HEK293 (cell line): ENCODE data around the gene CCNL1.
A peak's percentile ranks its signal among the peaks of the same experiment; 100 is the strongest.
"Not testable (repeated sequence)": the region's sequence is repeated elsewhere in the genome, so short reads cannot be mapped to it uniquely, and the experiment has no call there.

ENCODE experiments used
- CTCF ChIA-PET: fragments of 350-600 bp; formaldehyde crosslinking; extraction: SDS; loops from one replicate; lab custom pipeline; 2021; ENCODE audit warnings: antibody characterized with exemption; lab: Yijun Ruan, JAX
- POLR2A ChIA-PET: fragments of 300-600 bp; formaldehyde crosslinking; extraction: SDS; loops from one replicate; lab custom pipeline; 2020; ENCODE audit warnings: antibody characterized with exemption, inconsistent platforms; lab: Yijun Ruan, JAX
- H3K27ac ChIP-seq: fragments of 200-500 bp; sonication (Bioruptor generic); 2 replicates; pipeline ENCODE4 v1.5.1; 2014; ENCODE audit warnings: low read depth, low read length, control low read depth, inconsistent platforms; ENCODE audit errors: extremely low read depth
- H3K36me3 ChIP-seq, 2 experiments: fragments of 200-500 bp in 1 of 2; sonication (Bioruptor generic) in 1 of 2; 1 replicate in 1 of 2; 2 replicates in 1 of 2; pipeline ENCODE4 v1.5.1; 2014 to 2017; ENCODE audit warnings: inconsistent platforms in 2 of 2, low read length in 2 of 2; ENCODE audit not compliant: control insufficient read depth in 2 of 2, insufficient read depth in 1 of 2
- H3K4me1 ChIP-seq: fragments of 200-500 bp; sonication (Bioruptor generic); 2 replicates; pipeline ENCODE4 v1.5.1; 2014; ENCODE audit warnings: mild to moderate bottlenecking, low read length, inconsistent platforms; ENCODE audit not compliant: control insufficient read depth, insufficient read depth
- H3K4me3 ChIP-seq: 2 replicates; pipeline ENCODE4 v1.5.1; 2011; ENCODE audit warnings: low read depth, mild to moderate bottlenecking, control low read depth, low read length, moderate library complexity
- H3K9me3 ChIP-seq: fragments of 200-500 bp; sonication (Bioruptor generic); 2 replicates; pipeline ENCODE4 v1.5.1; 2014; ENCODE audit warnings: low read depth, low read length, inconsistent platforms; ENCODE audit not compliant: control insufficient read depth, insufficient read depth
- BCL11B ChIP-seq: fragments of 450-650 bp; formaldehyde crosslinking; IDR thresholded peaks from 2 replicates; pipeline ENCODE4 v1.5.1; 2016; ENCODE audit warnings: low read depth, missing biosample characterization, missing genetic modification characterization
- ELK4 ChIP-seq: IDR thresholded peaks from 2 replicates; pipeline ENCODE4 v1.6.1; 2011; ENCODE audit warnings: mild to moderate bottlenecking, low read depth, low read length, borderline replicate concordance
- GLIS2 ChIP-seq: fragments of 450-650 bp; formaldehyde crosslinking; IDR thresholded peaks from 2 replicates; pipeline ENCODE4 v1.5.1; 2016; ENCODE audit warnings: missing biosample characterization, missing genetic modification characterization
- KLF7 ChIP-seq: fragments of 450-650 bp; formaldehyde crosslinking; IDR thresholded peaks from 2 replicates; pipeline ENCODE4 v1.5.1; 2016; ENCODE audit warnings: missing biosample characterization, missing genetic modification characterization, borderline replicate concordance
- PBX3 ChIP-seq: sonication (generic); formaldehyde crosslinking; IDR thresholded peaks from 2 replicates; pipeline ENCODE4 v1.8.1; 2022; ENCODE audit warnings: mild to moderate bottlenecking, moderate library complexity, missing genetic modification reagents
- REPIN1 ChIP-seq: fragments of 450-650 bp; formaldehyde crosslinking; IDR thresholded peaks from 2 replicates; pipeline ENCODE4 v1.5.1; 2017; ENCODE audit warnings: missing biosample characterization, missing genetic modification characterization, low read depth
- REST ChIP-seq: fragments of 450-650 bp; formaldehyde crosslinking; IDR thresholded peaks from 2 replicates; pipeline ENCODE4 v1.5.1; 2016; ENCODE audit warnings: missing biosample characterization, missing genetic modification characterization
- ZBTB17 ChIP-seq: fragments of 450-650 bp; formaldehyde crosslinking; IDR thresholded peaks from 2 replicates; pipeline ENCODE4 v1.5.1; 2016; ENCODE audit warnings: missing biosample characterization, missing genetic modification characterization
- ZBTB21 ChIP-seq: fragments of 450-650 bp; formaldehyde crosslinking; IDR thresholded peaks from 2 replicates; pipeline ENCODE4 v1.5.1; 2017; ENCODE audit warnings: missing biosample characterization, missing genetic modification characterization
- ZNF114 ChIP-seq: fragments of 450-650 bp; formaldehyde crosslinking; IDR thresholded peaks from 2 replicates; pipeline ENCODE4 v1.5.0; 2017; ENCODE audit warnings: missing biosample characterization, missing genetic modification characterization
- ZNF146 ChIP-seq: fragments of 450-650 bp; formaldehyde crosslinking; IDR thresholded peaks from 2 replicates; pipeline ENCODE4 v1.5.1; 2016; ENCODE audit warnings: missing biosample characterization, missing genetic modification characterization
- ZNF155 ChIP-seq: fragments of 450-650 bp; formaldehyde crosslinking; IDR thresholded peaks from 2 replicates; pipeline ENCODE4 v1.5.1; 2016; ENCODE audit warnings: missing biosample characterization, missing genetic modification characterization
- ZNF175 ChIP-seq: fragments of 450-650 bp; formaldehyde crosslinking; IDR thresholded peaks from 2 replicates; pipeline ENCODE4 v1.5.1; 2016; ENCODE audit warnings: missing biosample characterization, missing genetic modification characterization
- ZNF184 ChIP-seq: fragments of 450-650 bp; IDR thresholded peaks from 2 replicates; pipeline ENCODE4 v1.5.1; 2018; ENCODE audit warnings: missing biosample characterization, mild to moderate bottlenecking, missing genetic modification characterization
- ZNF214 ChIP-seq: fragments of 450-650 bp; formaldehyde crosslinking; IDR thresholded peaks from 2 replicates; pipeline ENCODE4 v1.5.1; 2017; ENCODE audit warnings: missing biosample characterization, mild to moderate bottlenecking, missing genetic modification characterization, borderline replicate concordance
- ZNF221 ChIP-seq: fragments of 450-650 bp; formaldehyde crosslinking; IDR thresholded peaks from 2 replicates; pipeline ENCODE4 v1.5.1; 2017; ENCODE audit warnings: missing biosample characterization, missing genetic modification characterization, borderline replicate concordance
- ZNF354C ChIP-seq: fragments of 450-650 bp; formaldehyde crosslinking; IDR thresholded peaks from 2 replicates; pipeline ENCODE4 v1.5.1; 2016; ENCODE audit warnings: missing biosample characterization, missing genetic modification characterization, low read depth, borderline replicate concordance
- ZNF391 ChIP-seq: fragments of 450-650 bp; formaldehyde crosslinking; IDR thresholded peaks from 2 replicates; pipeline ENCODE4 v1.5.1; 2016; ENCODE audit warnings: low read depth, missing biosample characterization, missing genetic modification characterization, borderline replicate concordance
- ZNF473 ChIP-seq: fragments of 450-650 bp; formaldehyde crosslinking; IDR thresholded peaks from 2 replicates; pipeline ENCODE4 v1.5.1; 2017; ENCODE audit warnings: missing biosample characterization, missing genetic modification characterization
- ZNF529 ChIP-seq: fragments of 450-650 bp; formaldehyde crosslinking; IDR thresholded peaks from 2 replicates; pipeline ENCODE4 v1.5.1; 2017; ENCODE audit warnings: missing genetic modification characterization, missing biosample characterization; ENCODE audit not compliant: insufficient replicate concordance
- ZNF560 ChIP-seq: fragments of 450-650 bp; formaldehyde crosslinking; IDR thresholded peaks from 2 replicates; pipeline ENCODE4 v1.5.1; 2017; ENCODE audit warnings: missing biosample characterization, missing genetic modification characterization, borderline replicate concordance
- ZNF664 ChIP-seq: fragments of 450-650 bp; formaldehyde crosslinking; IDR thresholded peaks from 2 replicates; pipeline ENCODE4 v1.5.1; 2016; ENCODE audit warnings: missing biosample characterization, missing genetic modification characterization
- ZSCAN16 ChIP-seq: fragments of 450-650 bp; formaldehyde crosslinking; IDR thresholded peaks from 2 replicates; pipeline ENCODE4 v1.5.1; 2016; ENCODE audit warnings: missing biosample characterization, missing genetic modification characterization
- ZSCAN23 ChIP-seq: fragments of 450-650 bp; formaldehyde crosslinking; IDR thresholded peaks from 2 replicates; pipeline ENCODE4 v1.5.1; 2016; ENCODE audit warnings: missing biosample characterization, missing genetic modification characterization
- ZXDB ChIP-seq: fragments of 450-650 bp; formaldehyde crosslinking; IDR thresholded peaks from 2 replicates; pipeline ENCODE4 v1.5.1; 2016; ENCODE audit warnings: missing biosample characterization, missing genetic modification characterization

Gene CCNL1

GRCh38 chr3:157103280-157103679 is 56.7 kb downstream of the CCNL1 start:
- H3K27ac ChIP-seq: no peak overlapping the region
- TF ChIP-seq ZNF221 (tag by site-specific recombination) (no peak), REPIN1 (no peak), ELK4 (no peak), ZNF155 (tag by site-specific recombination) (no peak), BCL11B (tag by site-specific recombination) (no peak), ZNF354C (tag by site-specific recombination) (no peak), ZNF529 (tag by site-specific recombination) (no peak), GLIS2 (tag by site-specific recombination) (no peak), ZBTB21 (tag by site-specific recombination) (no peak), ZSCAN16 (tag by site-specific recombination) (no peak), PBX3 (CRISPR knock-in tag) (no peak), ZNF214 (tag by site-specific recombination) (no peak), ZNF175 (tag by site-specific recombination) (no peak), ZNF391 (no peak), ZNF473 (tag by site-specific recombination) (no peak), KLF7 (no peak), ZNF184 (no peak), ZNF664 (tag by site-specific recombination) (no peak), ZSCAN23 (tag by site-specific recombination) (no peak)
- TF ChIP-seq, all 188 proteins: peak for 0
- H3K9me3 ChIP-seq: no peaks in the 10 kb centered on the region
- no peaks in the 10 kb centered on the region for H3K36me3 ChIP-seq
- no peaks in the 10 kb centered on the region for H3K4me1 ChIP-seq
- ChIA-PET CTCF (no interaction called here), POLR2A (no interaction called here)
- no peak overlapping the region for H3K4me3 ChIP-seq

- POLR2A ChIA-PET: interaction anchor here (0.6 kb wide), 1 partner anchor 8 kb away, joined by 3 read pairs; no protein-coding TSS in a partner anchor
- H3K4me3 ChIP-seq: not testable (repeated sequence)
These were observed 57.4 kb downstream of the CCNL1 start for GRCh38 chr3:157102595-157102994.

GRCh38 chr3:157102098-157102497 is 57.8 kb downstream of the CCNL1 start:
- Histone ChIP-seq H3K9me3 (no peaks in the 10 kb centered on the region), H3K27ac (no peak overlapping the region), H3K4me1 (no peaks in the 10 kb centered on the region), H3K4me3 (no peak overlapping the region), H3K36me3 (no peaks in the 10 kb centered on the region)
- ChIA-PET POLR2A (interaction anchor here (0.6 kb wide), 1 partner anchor 8 kb away, joined by 3 read pairs; no protein-coding TSS in a partner anchor), CTCF (interaction anchor here (0.5 kb wide), 1 partner anchor 12 kb away, joined by 3 read pairs; no protein-coding TSS in a partner anchor)
- TF ChIP-seq ZXDB (tag by site-specific recombination): no peak
- TF ChIP-seq REST: no peak
- no peak for TF ChIP-seq ZNF560 (tag by site-specific recombination)
- TF ChIP-seq ZNF114 (tag by site-specific recombination): no peak
- no peak for TF ChIP-seq ZNF155 (tag by site-specific recombination)
- no peak for TF ChIP-seq ZBTB17 (tag by site-specific recombination)

More at GRCh38 chr3:157102595-157102994, 57.4 kb downstream of the CCNL1 start:
- CTCF ChIA-PET: interaction anchor here (0.5 kb wide), 1 partner anchor 13 kb away, joined by 3 read pairs; no protein-coding TSS in a partner anchor
- H3K36me3 ChIP-seq, H3K27ac ChIP-seq, H3K4me1 ChIP-seq, H3K9me3 ChIP-seq: not testable (repeated sequence)
- peak; percentile 94 for TF ChIP-seq ZNF146 (tag by site-specific recombination)
